ENCODE results near the gene RSPRY1. TPM values are rescaled to one million over a fixed set of nuclear protein-coding genes. Genes with fewer than 3 reads are reported as not detected.
A peak's percentile ranks its signal among the peaks of the same experiment; 100 is the strongest.

RSPRY1 gene
- total RNA-seq: 10 to 100 TPM; 13.7 to 27.2 (median 23.1) TPM

DNA sequence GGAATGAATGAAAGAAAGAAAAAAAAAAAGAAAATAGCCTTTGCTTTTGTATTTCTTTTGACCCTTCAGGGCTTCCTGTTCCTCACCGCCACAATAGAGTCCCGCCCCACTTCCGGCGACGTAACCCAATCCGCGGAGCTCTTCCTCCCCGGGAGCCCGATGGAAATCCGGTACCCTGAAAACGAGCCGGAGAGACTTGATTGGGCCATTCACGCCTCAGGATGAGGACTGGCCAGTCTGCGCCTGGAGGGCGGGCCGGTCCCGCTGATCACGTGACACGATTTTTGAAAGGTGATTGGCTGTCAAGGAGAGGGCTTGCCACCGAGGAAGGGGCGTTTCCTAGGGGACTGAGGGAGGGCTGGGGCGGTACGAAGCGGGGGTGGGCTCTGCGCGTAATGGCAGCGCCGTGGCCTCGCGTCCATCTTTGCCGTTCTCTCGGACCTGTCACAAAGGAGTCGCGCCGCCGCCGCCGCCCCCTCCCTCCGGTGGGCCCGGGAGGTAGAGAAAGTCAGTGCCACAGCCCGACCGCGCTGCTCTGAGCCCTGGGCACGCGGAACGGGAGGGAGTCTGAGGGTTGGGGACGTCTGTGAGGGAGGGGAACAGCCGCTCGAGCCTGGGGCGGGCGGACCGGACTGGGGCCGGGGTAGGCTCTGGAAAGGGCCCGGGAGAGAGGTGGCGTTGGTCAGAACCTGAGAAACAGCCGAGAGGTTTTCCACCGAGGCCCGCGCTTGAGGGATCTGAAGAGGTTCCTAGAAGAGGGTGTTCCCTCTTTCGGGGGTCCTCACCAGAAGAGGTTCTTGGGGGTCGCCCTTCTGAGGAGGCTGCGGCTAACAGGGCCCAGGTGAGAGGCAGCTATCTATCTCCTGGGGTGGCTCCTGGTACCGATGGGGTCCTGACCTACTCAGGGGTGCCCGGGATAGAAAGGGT lies at the start of gene RSPRY1, which contains the start of gene PSME3IP1:
Gene RSPRY1, plus strand, starts transcription at position 385 of the 927 bp plus-strand sequence. CDS start 18,330 bp downstream, outside the sequence.
Gene PSME3IP1, minus strand, starts transcription at position 95 of the 927 bp plus-strand sequence. CDS start 12,185 bp downstream, outside the sequence.
- Histone ChIP-seq H3K9me3 (no peaks in the 10 kb centered on the region), H3K27me3 (no peaks in the 10 kb centered on the region), H3K36me3 (peaks cover 0 to 8% (median 0%) of the 10 kb centered on the region in 3 donors), H3K27ac (peak within 1 kb of the TSS; percentile 95 to 98 (median 96)), H3K4me3 (peak within 1 kb of the TSS; percentile 79 to 99 (median 97)), H3K4me1 (peaks cover 7 to 59% (median 33%) of the 10 kb centered on the region in 3 donors)
- intact Hi-C loops (cut with DNase I): no loop called here
- TF ChIP-seq, protein P1, sequence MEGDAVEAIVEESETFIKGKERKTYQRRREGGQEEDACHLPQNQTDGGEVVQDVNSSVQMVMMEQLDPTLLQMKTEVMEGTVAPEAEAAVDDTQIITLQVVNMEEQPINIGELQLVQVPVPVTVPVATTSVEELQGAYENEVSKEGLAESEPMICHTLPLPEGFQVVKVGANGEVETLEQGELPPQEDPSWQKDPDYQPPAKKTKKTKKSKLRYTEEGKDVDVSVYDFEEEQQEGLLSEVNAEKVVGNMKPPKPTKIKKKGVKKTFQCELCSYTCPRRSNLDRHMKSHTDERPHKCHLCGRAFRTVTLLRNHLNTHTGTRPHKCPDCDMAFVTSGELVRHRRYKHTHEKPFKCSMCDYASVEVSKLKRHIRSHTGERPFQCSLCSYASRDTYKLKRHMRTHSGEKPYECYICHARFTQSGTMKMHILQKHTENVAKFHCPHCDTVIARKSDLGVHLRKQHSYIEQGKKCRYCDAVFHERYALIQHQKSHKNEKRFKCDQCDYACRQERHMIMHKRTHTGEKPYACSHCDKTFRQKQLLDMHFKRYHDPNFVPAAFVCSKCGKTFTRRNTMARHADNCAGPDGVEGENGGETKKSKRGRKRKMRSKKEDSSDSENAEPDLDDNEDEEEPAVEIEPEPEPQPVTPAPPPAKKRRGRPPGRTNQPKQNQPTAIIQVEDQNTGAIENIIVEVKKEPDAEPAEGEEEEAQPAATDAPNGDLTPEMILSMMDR (IDR thresholded peaks at IDR 0.05): no peak
- peak in 3 of 4 donors; percentile 52 to 89 (median 69) for TF ChIP-seq POLR2A (IDR thresholded peaks at IDR 0.05)
- whole genome bisulfite sequencing, 2 donors: 0% methylated on average over 9 to 25 of the region's 64 CpGs
- DNase-seq: peak; percentile 91

DNA sequence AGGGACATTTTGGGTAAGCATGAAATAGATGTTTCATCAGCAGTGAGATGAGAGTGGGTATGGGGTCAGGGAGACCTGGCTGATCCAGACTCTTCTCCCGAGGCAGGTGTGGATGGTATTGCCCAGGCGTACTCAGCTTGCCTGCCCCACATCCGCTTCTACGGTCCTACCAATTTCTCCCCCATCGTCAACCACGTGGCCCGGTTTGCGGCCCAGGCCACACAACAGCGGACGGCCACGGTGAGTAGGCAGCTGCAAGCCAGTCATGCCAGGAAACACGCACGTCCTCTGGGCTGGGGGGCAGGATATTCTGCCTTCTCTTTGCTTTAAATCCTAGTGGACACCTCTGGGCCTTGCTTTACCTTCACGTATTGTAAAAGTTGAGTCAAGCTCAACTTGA lies 49.1 kb upstream of the RSPRY1 start:
- WGBS, 2 donors: 71 to 74% methylated on average over 12 to 14 of the region's 14 CpGs
- no peak for DNase-seq
- peaks cover 8 to 53% (median 23%) of the 10 kb centered on the region in 3 donors for H3K4me1 ChIP-seq
- intact Hi-C loops (cut with DNase I): no loop called here
- TF ChIP-seq POLR2A (IDR thresholded peaks at IDR 0.05): no peak
- TF ChIP-seq, protein P1 (IDR thresholded peaks at IDR 0.05): no peak
- H3K9me3 ChIP-seq: no peaks in the 10 kb centered on the region
- H3K36me3 ChIP-seq: peaks cover 0 to 21% (median 0%) of the 10 kb centered on the region in 3 donors
- H3K4me3 ChIP-seq: no peak overlapping the region
- peak overlapping the region in 1 of 4 donors; percentile 14 for H3K27ac ChIP-seq
- H3K27me3 ChIP-seq: no peaks in the 10 kb centered on the region

DNA sequence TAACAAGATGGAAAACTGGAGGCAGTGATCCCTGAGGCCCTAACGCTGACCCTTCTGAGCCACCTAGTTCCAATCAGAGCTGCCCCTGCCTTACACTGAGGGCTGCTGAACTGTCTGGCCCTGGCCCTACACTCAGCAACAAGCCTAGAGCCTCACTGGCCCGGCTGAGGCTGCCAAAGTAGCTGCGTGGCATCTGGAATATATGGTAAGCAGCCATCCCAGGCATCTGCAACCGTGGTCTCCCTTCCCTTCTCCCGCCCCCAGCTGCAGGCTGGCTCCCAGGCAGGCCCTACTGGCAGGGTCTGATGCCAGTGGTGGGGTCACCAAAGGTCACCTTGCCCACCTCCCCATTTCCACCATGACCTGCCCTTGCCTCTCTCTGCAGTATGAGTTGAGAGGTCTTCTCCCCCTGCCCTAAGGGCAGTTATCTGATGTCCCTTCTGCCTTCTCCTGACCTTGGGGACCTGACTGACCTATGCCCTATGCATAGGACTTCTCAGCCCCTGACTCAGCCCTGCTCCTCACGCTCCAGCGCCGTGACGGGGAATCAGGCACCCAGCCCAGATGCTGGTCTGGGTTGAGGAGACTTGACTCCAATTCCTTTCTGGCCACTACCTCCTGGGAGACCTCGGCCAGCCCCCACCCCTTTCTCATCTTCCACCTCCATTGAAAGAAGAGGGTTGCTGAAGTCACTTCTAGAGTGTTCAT lies 48.4 kb upstream of the RSPRY1 start:
- 76 to 85% methylated on average over 6 to 10 of the region's 10 CpGs for WGBS, 2 donors

DNA sequence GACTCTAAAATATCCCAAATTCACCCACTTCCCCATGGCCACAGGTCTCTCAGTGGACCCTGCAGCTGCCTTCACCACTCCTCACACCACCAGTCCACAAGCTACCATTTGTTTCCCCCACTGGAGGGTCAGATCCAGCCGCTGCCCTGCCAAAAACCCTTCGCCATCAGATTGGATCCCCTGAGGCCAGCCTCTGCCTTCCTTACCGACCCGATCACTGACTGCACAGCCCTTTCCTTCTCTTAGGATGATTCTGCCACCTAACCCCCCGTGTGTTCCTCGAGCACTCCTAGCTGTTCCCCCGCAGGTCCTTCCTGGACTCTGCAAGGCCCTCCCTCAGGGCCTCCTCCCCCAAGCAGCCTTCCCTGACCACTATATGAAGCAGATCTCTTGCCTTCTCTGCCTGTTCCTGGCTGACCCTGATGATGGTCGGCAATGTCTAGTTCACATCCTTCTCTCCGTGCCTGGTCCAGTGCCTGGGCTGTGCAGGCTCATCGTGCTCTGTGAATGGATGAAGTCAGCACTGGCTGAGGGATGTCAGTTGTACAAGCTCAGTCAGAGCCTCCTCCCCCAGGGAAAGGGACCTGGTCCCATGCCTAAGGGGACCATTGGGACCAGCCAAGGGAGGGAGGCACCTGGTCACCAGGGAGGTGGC lies 47.7 kb upstream of the RSPRY1 start:
- Histone ChIP-seq H3K27me3 (no peaks in the 10 kb centered on the region), H3K4me1 (peaks cover 4 to 58% (median 25%) of the 10 kb centered on the region in 3 donors), H3K36me3 (peaks cover 0 to 21% (median 0%) of the 10 kb centered on the region in 3 donors), H3K9me3 (no peaks in the 10 kb centered on the region), H3K27ac (no peak overlapping the region), H3K4me3 (no peak overlapping the region)
- WGBS, 2 donors: 75 to 83% methylated on average over 7 to 9 of the region's 10 CpGs
- intact Hi-C loops (cut with DNase I): no loop called here
- DNase-seq: no peak
- TF ChIP-seq, protein P1 (IDR thresholded peaks at IDR 0.05): no peak
- no peak for TF ChIP-seq POLR2A (IDR thresholded peaks at IDR 0.05)

More for the DNA sequence above, 48.4 kb upstream of the RSPRY1 start:
- Histone ChIP-seq H3K4me3 (no peak overlapping the region), H3K9me3 (no peaks in the 10 kb centered on the region), H3K36me3 (peaks cover 0 to 21% (median 0%) of the 10 kb centered on the region in 3 donors), H3K4me1 (peaks cover 5 to 53% (median 25%) of the 10 kb centered on the region in 3 donors), H3K27ac (peak overlapping the region in 1 of 4 donors; percentile 24), H3K27me3 (no peaks in the 10 kb centered on the region)
- no peak for DNase-seq
- TF ChIP-seq, protein P1 (IDR thresholded peaks at IDR 0.05): no peak
- TF ChIP-seq POLR2A (IDR thresholded peaks at IDR 0.05): no peak
- intact Hi-C loops (cut with DNase I): no loop called here
